ENCODE data around the gene SPTBN4.

SPTBN4 gene

GRCh38 chr19:40597329-40597838 lies 130.6 kb downstream of the SPTBN4 start:
- TF ChIP-seq EP300 (IDR thresholded peaks at IDR 0.05; ENCODE audit: borderline replicate concordance) (no peak), ZBTB7A (IDR thresholded peaks at IDR 0.05; ENCODE audit: low read depth) (peak; percentile 26; the same call in 1 of the 2 replicates), TEAD4 (IDR thresholded peaks at IDR 0.05) (no peak), TCF12 (IDR thresholded peaks at IDR 0.05; ENCODE audit: low read depth) (no peak), NFIC (IDR thresholded peaks at IDR 0.05) (no peak), RAD21 (IDR thresholded peaks at IDR 0.05; ENCODE audit: low read depth) (no peak)
- TF ChIP-seq, protein P1, sequence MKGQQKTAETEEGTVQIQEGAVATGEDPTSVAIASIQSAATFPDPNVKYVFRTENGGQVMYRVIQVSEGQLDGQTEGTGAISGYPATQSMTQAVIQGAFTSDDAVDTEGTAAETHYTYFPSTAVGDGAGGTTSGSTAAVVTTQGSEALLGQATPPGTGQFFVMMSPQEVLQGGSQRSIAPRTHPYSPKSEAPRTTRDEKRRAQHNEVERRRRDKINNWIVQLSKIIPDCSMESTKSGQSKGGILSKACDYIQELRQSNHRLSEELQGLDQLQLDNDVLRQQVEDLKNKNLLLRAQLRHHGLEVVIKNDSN (IDR thresholded peaks at IDR 0.05) = no peak

DNA sequence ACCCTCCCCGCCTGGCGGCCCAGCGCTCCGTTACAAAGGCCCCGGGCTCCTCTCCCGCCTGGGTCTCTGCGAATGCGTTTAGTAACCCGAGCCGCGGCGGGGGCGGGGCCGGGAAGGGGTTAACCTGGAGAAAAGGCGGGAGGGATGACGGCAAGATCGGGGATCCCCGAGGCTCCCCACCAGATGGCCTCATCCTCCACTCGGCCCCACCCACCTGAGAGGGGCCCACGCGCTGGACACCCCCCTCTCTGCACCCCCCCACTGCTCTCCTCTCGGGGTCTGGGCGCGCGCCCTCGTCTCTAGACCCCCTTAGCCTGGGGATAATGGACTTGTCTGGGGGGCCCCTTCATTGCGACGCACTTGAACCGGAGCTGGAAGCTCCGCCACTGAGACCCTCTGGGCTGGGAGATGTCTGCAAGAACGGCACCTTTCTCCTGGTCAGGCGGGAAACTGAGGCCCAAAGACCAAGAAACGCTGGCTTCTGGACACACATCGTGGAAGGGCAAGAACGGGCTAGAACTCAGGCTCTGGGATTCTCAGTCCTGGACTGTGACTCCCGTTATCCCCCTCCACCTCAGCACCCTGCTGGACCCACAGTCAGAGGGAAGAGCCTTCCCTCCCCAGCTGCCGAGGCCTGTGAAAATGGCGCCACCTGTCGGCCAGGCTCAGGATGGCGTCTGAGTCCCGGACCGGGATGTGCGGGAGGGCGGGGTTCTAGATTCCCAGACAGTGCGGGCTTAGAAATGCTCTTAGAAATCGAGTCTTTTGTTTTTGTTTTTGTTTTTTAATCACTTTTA lies 131.5 kb downstream of the SPTBN4 start:
- TF ChIP-seq CEBPB (IDR thresholded peaks at IDR 0.05) = no peak
- no peak; the same call in 1 of the 2 replicates for TF ChIP-seq TCF12 (IDR thresholded peaks at IDR 0.05; ENCODE audit: low read depth)
- no peak for TF ChIP-seq TEAD4 (IDR thresholded peaks at IDR 0.05)
- TF ChIP-seq ZBTB7A (IDR thresholded peaks at IDR 0.05; ENCODE audit: low read depth) = peak; percentile 46; the same call in 1 of the 2 replicates
- TF ChIP-seq NFIC (IDR thresholded peaks at IDR 0.05) = no peak
- TF ChIP-seq, protein P1 (IDR thresholded peaks at IDR 0.05) = no peak
- peak; percentile 96 for TF ChIP-seq RAD21 (IDR thresholded peaks at IDR 0.05; ENCODE audit: low read depth)

- no peak for TF ChIP-seq CEBPB (IDR thresholded peaks at IDR 0.05)
- TF ChIP-seq TAF1 (IDR thresholded peaks at IDR 0.05; ENCODE audit: low read depth) = no peak
- TF ChIP-seq FOXM1 (IDR thresholded peaks at IDR 0.05; ENCODE audit: borderline replicate concordance, low read depth) = no peak
- TF ChIP-seq YY1 (IDR thresholded peaks at IDR 0.05; ENCODE audit: low read depth) = no peak
- no peak for TF ChIP-seq EGR1 (IDR thresholded peaks at IDR 0.05)
- no peak for TF ChIP-seq ZBTB7A (IDR thresholded peaks at IDR 0.05; ENCODE audit: low read depth)
- TF ChIP-seq, protein P1 (IDR thresholded peaks at IDR 0.05) = no peak
These were observed 132.1 kb downstream of the SPTBN4 start for GRCh38 chr19:40598918-40599307.

DNA sequence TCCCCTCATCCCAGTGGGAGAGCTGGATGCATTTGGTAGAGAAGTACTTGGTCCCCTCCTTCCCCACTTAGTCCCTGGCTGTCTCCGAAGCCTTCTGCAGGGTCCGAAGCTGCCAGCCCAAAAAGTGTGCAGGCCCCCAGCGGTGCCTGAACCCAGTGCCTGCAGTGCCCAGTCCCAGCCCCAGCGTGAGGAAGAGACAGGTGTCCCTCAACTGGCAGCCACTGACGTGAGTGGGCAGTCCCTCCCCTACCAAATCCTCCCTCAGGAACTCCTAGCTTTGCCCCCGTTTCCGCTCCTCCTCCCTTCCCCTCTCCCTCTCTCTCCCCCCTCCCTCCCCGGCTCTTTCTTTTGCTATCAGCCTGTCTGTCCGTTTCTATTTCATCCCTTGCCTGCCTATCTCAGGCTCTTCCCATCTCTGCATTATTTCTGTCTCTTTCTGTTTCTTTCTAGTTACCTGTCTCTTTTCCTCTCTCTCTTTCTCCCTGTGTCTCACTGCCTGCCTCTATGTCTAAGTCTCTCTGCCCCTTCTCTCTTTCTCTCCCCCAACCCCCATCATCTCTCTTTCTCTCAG lies 132.6 kb downstream of the SPTBN4 start:
- TF ChIP-seq YY1 (IDR thresholded peaks at IDR 0.05; ENCODE audit: low read depth) (no peak), CREB1 (IDR thresholded peaks at IDR 0.05; ENCODE audit: low read depth) (no peak), CEBPB (IDR thresholded peaks at IDR 0.05) (no peak), EP300 (IDR thresholded peaks at IDR 0.05; ENCODE audit: borderline replicate concordance) (no peak), TCF12 (IDR thresholded peaks at IDR 0.05; ENCODE audit: low read depth) (no peak), TEAD4 (IDR thresholded peaks at IDR 0.05) (no peak)

- TF ChIP-seq EP300 (IDR thresholded peaks at IDR 0.05; ENCODE audit: borderline replicate concordance) = no peak
- no peak for TF ChIP-seq MAX (IDR thresholded peaks at IDR 0.05)
- no peak for TF ChIP-seq EGR1 (IDR thresholded peaks at IDR 0.05)
- no peak for TF ChIP-seq FOXM1 (IDR thresholded peaks at IDR 0.05; ENCODE audit: borderline replicate concordance, low read depth)
- TF ChIP-seq TEAD4 (IDR thresholded peaks at IDR 0.05) = no peak
- TF ChIP-seq, protein P1 (IDR thresholded peaks at IDR 0.05) = no peak
- TF ChIP-seq, protein P2, sequence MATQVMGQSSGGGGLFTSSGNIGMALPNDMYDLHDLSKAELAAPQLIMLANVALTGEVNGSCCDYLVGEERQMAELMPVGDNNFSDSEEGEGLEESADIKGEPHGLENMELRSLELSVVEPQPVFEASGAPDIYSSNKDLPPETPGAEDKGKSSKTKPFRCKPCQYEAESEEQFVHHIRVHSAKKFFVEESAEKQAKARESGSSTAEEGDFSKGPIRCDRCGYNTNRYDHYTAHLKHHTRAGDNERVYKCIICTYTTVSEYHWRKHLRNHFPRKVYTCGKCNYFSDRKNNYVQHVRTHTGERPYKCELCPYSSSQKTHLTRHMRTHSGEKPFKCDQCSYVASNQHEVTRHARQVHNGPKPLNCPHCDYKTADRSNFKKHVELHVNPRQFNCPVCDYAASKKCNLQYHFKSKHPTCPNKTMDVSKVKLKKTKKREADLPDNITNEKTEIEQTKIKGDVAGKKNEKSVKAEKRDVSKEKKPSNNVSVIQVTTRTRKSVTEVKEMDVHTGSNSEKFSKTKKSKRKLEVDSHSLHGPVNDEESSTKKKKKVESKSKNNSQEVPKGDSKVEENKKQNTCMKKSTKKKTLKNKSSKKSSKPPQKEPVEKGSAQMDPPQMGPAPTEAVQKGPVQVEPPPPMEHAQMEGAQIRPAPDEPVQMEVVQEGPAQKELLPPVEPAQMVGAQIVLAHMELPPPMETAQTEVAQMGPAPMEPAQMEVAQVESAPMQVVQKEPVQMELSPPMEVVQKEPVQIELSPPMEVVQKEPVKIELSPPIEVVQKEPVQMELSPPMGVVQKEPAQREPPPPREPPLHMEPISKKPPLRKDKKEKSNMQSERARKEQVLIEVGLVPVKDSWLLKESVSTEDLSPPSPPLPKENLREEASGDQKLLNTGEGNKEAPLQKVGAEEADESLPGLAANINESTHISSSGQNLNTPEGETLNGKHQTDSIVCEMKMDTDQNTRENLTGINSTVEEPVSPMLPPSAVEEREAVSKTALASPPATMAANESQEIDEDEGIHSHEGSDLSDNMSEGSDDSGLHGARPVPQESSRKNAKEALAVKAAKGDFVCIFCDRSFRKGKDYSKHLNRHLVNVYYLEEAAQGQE (IDR thresholded peaks at IDR 0.05; ENCODE audit: low read depth) = no peak
- no peak for TF ChIP-seq CEBPB (IDR thresholded peaks at IDR 0.05)
- TF ChIP-seq RAD21 (IDR thresholded peaks at IDR 0.05; ENCODE audit: low read depth) = no peak
- no peak for TF ChIP-seq TAF1 (IDR thresholded peaks at IDR 0.05; ENCODE audit: low read depth)
- no peak for TF ChIP-seq ZBTB7A (IDR thresholded peaks at IDR 0.05; ENCODE audit: low read depth)
- TF ChIP-seq CREB1 (IDR thresholded peaks at IDR 0.05; ENCODE audit: low read depth) = no peak
- TF ChIP-seq NFIC (IDR thresholded peaks at IDR 0.05) = no peak
- TF ChIP-seq TCF12 (IDR thresholded peaks at IDR 0.05; ENCODE audit: low read depth) = no peak
- TF ChIP-seq YY1 (IDR thresholded peaks at IDR 0.05; ENCODE audit: low read depth) = no peak
These were observed 133.2 kb downstream of the SPTBN4 start for GRCh38 chr19:40599902-40600569.

DNA sequence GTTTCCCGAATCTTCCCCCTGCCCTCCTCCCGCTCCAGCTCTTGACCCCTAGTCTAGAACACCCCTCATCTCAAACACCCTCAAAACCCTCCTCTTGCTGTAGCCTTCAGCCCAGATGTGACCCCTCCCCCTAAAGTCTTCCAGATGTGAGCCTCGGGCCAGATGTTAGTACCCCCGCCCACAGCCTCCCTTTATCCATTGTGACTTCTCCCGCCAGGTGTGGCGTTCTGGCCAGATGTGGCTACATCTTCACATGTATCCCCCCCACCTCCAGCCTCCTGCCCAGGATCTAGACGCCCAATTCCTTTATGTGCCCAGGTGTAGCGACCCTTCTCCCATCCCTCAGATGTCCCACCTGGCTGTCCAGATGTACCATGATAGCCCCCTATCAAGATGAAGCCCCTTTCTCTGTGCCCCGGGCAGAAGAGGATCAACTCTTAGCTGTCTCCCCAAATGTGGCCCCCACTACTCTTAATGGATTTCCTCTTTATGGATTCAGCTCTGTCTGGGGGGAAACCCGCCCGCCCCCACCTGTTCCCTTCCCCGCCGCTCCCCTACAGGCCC lies 133.9 kb downstream of the SPTBN4 start:
- TF ChIP-seq EGR1 (IDR thresholded peaks at IDR 0.05) = no peak
- no peak for TF ChIP-seq CEBPB (IDR thresholded peaks at IDR 0.05)
- TF ChIP-seq TCF12 (IDR thresholded peaks at IDR 0.05; ENCODE audit: low read depth) = no peak
- TF ChIP-seq, protein P2 (IDR thresholded peaks at IDR 0.05; ENCODE audit: low read depth) = no peak

Measured in Ishikawa (cell line).